OCI-LY3 (cell line): ENCODE results near the gene SLC49A4.

Experiments
- EZH2phosphoT487 ChIP-seq: fragments of 200-600 bp; shearing (Covaris generic); IDR thresholded peaks from 2 replicates; pipeline ENCODE4 v1.6.1; 2018; ENCODE audit warnings: antibody characterized with exemption, mixed run types, low read depth
- TF ChIP-seq, protein P1 (sequence below): fragments of 200-600, 300-600 bp; sonication (generic); IDR thresholded peaks from 2 replicates; pipeline ENCODE4 v1.5.1; 2014; ENCODE audit warnings: antibody characterized with exemption, low read length, low read depth

DNA sequence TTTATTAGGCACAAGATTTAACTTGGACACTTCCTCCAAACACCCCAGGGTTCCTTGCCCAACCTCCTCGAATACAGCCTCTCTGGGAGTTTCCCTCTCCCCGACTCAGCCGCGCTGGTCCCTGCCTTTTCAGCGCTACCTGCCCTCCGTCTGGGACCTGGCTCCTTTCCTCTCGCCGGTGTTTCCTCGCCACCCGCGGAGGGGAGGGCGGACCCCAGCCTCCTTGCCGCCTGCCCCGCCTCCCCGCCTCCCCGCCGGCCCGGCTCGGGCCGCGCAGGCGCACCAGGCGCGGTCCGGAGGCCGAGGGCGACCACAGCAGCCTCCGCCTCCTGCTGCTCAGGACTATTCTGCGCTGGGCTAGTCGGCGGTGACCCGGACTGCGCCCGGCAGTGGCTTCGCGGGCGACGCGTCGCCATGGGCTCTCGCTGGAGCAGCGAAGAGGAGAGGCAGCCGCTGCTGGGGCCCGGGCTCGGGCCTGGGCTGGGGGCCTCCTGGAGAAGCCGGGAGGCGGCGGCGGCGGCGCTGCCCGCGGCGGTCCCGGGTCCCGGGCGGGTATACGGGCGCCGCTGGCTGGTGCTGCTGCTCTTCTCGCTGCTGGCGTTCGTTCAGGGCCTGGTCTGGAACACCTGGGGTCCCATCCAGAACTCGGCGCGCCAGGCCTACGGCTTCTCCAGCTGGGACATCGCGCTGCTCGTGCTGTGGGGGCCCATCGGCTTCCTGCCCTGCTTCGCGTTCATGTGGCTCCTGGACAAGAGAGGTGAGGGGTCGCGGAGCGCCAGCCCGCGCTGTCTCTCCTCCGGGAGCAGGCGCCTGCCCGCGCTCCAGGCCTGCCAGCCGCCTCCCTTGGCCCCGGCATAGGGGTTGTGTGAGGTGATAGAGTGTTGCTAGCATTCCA lies at the start of gene SLC49A4:
- TF ChIP-seq, protein P1, sequence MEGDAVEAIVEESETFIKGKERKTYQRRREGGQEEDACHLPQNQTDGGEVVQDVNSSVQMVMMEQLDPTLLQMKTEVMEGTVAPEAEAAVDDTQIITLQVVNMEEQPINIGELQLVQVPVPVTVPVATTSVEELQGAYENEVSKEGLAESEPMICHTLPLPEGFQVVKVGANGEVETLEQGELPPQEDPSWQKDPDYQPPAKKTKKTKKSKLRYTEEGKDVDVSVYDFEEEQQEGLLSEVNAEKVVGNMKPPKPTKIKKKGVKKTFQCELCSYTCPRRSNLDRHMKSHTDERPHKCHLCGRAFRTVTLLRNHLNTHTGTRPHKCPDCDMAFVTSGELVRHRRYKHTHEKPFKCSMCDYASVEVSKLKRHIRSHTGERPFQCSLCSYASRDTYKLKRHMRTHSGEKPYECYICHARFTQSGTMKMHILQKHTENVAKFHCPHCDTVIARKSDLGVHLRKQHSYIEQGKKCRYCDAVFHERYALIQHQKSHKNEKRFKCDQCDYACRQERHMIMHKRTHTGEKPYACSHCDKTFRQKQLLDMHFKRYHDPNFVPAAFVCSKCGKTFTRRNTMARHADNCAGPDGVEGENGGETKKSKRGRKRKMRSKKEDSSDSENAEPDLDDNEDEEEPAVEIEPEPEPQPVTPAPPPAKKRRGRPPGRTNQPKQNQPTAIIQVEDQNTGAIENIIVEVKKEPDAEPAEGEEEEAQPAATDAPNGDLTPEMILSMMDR = no peak
- no peak for TF ChIP-seq EZH2phosphoT487
